Transverse colon (tissue), 4 donors: ENCODE data around the gene NEURL1. TPM values are rescaled to one million over a fixed set of nuclear protein-coding genes. Genes with fewer than 3 reads are reported as not detected.
"Not testable (repeated sequence)": the region's sequence is repeated elsewhere in the genome, so short reads cannot be mapped to it uniquely, and the experiment has no call there.

Experiments
- DNase-seq: peaks from one replicate; pipeline ENCODE4 v3.0.0-alpha.2; 2019
- H3K27ac ChIP-seq, 4 donors: fragments of 200-600 bp; sonication (generic); 2 replicates each; pipeline ENCODE4 v1.5.1; 2016 to 2018; ENCODE audit warnings: inconsistent platforms in 4 of 4
- H3K27me3 ChIP-seq: fragments of 200-600 bp; sonication (generic); 2 replicates; pipeline ENCODE4 v1.5.1; 2017; ENCODE audit warnings: inconsistent platforms
- H3K36me3 ChIP-seq, 4 donors: fragments of 200-600 bp; sonication (generic); 2 replicates each; pipeline ENCODE4 v1.5.1; 2017 to 2019; ENCODE audit warnings: inconsistent platforms in 4 of 4
- H3K4me1 ChIP-seq, 4 donors: fragments of 200-600 bp; sonication (generic); 2 replicates each; pipeline ENCODE4 v1.5.1; 2017 to 2020; ENCODE audit warnings: inconsistent platforms in 4 of 4
- H3K4me3 ChIP-seq, 4 donors: fragments of 200-600 bp; sonication (generic); 1 replicate in 1 of 4; 2 replicates in 3 of 4; pipeline versions ENCODE4 v1.5.1 to v1.6.1; 2017 to 2019; ENCODE audit warnings: inconsistent platforms in 4 of 4
- H3K9me3 ChIP-seq, 2 donors: fragments of 200-600 bp; sonication (generic); 2 replicates each; pipeline ENCODE4 v1.5.1; 2017 to 2019; ENCODE audit warnings: inconsistent platforms in 2 of 2
- CTCF ChIP-seq, 5 experiments: fragments of 200-600 bp in 3 of 5; fragments of 450-650 bp in 2 of 5; sonication (generic) in 3 of 5; IDR thresholded peaks; 1 replicate in 2 of 5; 2 replicates in 3 of 5; pipeline ENCODE4 v1.5.1; 2016 to 2017; ENCODE audit warnings: antibody characterized with exemption in 5 of 5, inconsistent platforms in 3 of 5, mild to moderate bottlenecking in 2 of 5, moderate library complexity in 1 of 5
- EP300 ChIP-seq: sonication (generic); formaldehyde crosslinking; IDR thresholded peaks from one replicate; pipeline ENCODE4 v1.6.1; 2017; ENCODE audit warnings: antibody characterized with exemption, low read depth
- POLR2A ChIP-seq: fragments of 450-650 bp; IDR thresholded peaks from one replicate; pipeline ENCODE4 v1.6.1; 2016; ENCODE audit warnings: antibody characterized with exemption, mild to moderate bottlenecking, moderate library complexity
- POLR2AphosphoS5 ChIP-seq, 3 donors: sonication (generic); formaldehyde crosslinking; IDR thresholded peaks; one replicate each; pipeline ENCODE4 v1.6.1; 2016; ENCODE audit warnings: antibody characterized with exemption in 3 of 3
- WGBS, 2 donors: methylation state at CpG; one replicate each; pipeline ENCODE4 v1.1.5; 2018; ENCODE audit warnings: low coverage in 1 of 2; 5-methylcytosine and 5-hydroxymethylcytosine counted together
- in situ Hi-C, 4 donors: fragments of 200-750 bp; cut with MboI; loops; one replicate each; pipeline versions ENCODE4 v1.15.0 to v1.15.1; 2017; ENCODE audit warnings: low sequenced_read_pairs in 3 of 4, low pct_ligation_motif_present in 1 of 4, low pct_unique_long_range_greater_than_20kb in 1 of 4
- intact Hi-C: fragments of 100-400 bp; cut with DNase I; formaldehyde crosslinking; loops from one replicate; pipeline ENCODE4 v1.15.1; 2023; ENCODE audit warnings: low total_unique reads
- total RNA-seq, 4 donors: library from RNA; depleted of rRNA; stranded (reverse); fragments of >200 nt; gene quantifications; one replicate each; pipeline ENCODE4 v1.1.0, GENCODE V29; 2016

NEURL1 gene
- total RNA-seq, 4 donors from 2014 or later = 36.7 to 177 (median 55.8) TPM

GRCh38 chr10:103608056-103608455, 114.6 kb downstream of the NEURL1 start:
- H3K27ac ChIP-seq, H3K9me3 ChIP-seq, intact Hi-C loops, H3K27me3 ChIP-seq, H3K4me3 ChIP-seq, H3K4me1 ChIP-seq, DNase-seq: not testable (repeated sequence)
- in situ Hi-C loops = loop anchor here in 1 of 4 donors (25.0 kb wide), 1 partner anchor 254 kb away; the partner anchor contains the start of gene SH3PXD2A
- H3K36me3 ChIP-seq = peaks cover 0 to 23% (median 0%) of the 10 kb centered on the region in 4 donors
- 73 to 94% methylated on average over 9 to 11 of the region's 11 CpGs for WGBS, 2 donors

GRCh38 chr10:103609231-103610082, 116.0 kb downstream of the NEURL1 start:
- no peak for TF ChIP-seq POLR2A
- no peak for TF ChIP-seq POLR2AphosphoS5 (IDR thresholded peaks at IDR 0.05)
- TF ChIP-seq CTCF (IDR thresholded peaks at IDR 0.05) = no peak
- no peak for TF ChIP-seq EP300
- peaks cover 0 to 1% (median 0%) of the 10 kb centered on the region in 4 donors for H3K4me1 ChIP-seq
- no peaks in the 10 kb centered on the region for H3K27me3 ChIP-seq
- no peak for DNase-seq
- H3K4me3 ChIP-seq = no peak overlapping the region
- in situ Hi-C loops (loop anchor here in 1 of 4 donors (25.0 kb wide), 1 partner anchor 253 kb away; the partner anchor contains the start of gene SH3PXD2A), intact Hi-C loops (no loop called here)
- WGBS, 2 donors = 93 to 94% methylated on average over 7 to 8 of the region's 8 CpGs
- H3K27ac ChIP-seq = no peak overlapping the region
- H3K9me3 ChIP-seq = no peaks in the 10 kb centered on the region
- peaks cover 0 to 19% (median 0%) of the 10 kb centered on the region in 4 donors for H3K36me3 ChIP-seq

GRCh38 chr10:103610083-103610472, 116.6 kb downstream of the NEURL1 start:
- no peak for DNase-seq
- Histone ChIP-seq H3K36me3 (peaks cover 0 to 19% (median 0%) of the 10 kb centered on the region in 4 donors), H3K4me1 (peaks cover 0 to 7% (median 0%) of the 10 kb centered on the region in 4 donors), H3K27me3 (no peaks in the 10 kb centered on the region), H3K4me3 (no peak overlapping the region), H3K9me3 (no peaks in the 10 kb centered on the region), H3K27ac (no peak overlapping the region)
- intact Hi-C loops (no loop called here), in situ Hi-C loops (loop anchor here in 1 of 4 donors (25.0 kb wide), 1 partner anchor 252 kb away; the partner anchor contains the start of gene SH3PXD2A)
- no peak for TF ChIP-seq CTCF (IDR thresholded peaks at IDR 0.05)
- no peak for TF ChIP-seq EP300
- no peak for TF ChIP-seq POLR2AphosphoS5 (IDR thresholded peaks at IDR 0.05)
- no peak for TF ChIP-seq POLR2A
- WGBS, 2 donors = 67% methylated on average over 2 of the region's 2 CpGs; no CpG with 5 or more reads in 1 of the 2 donors

GRCh38 chr10:103610921-103611511, 117.5 kb downstream of the NEURL1 start:
- Histone ChIP-seq H3K9me3 (no peaks in the 10 kb centered on the region), H3K36me3 (peaks cover 0 to 19% (median 0%) of the 10 kb centered on the region in 4 donors), H3K4me3 (no peak overlapping the region), H3K27ac (peak overlapping the region in 1 of 4 donors; percentile 9), H3K27me3 (no peaks in the 10 kb centered on the region), H3K4me1 (peaks cover 0 to 11% (median 0%) of the 10 kb centered on the region in 4 donors)
- no peak for DNase-seq
- in situ Hi-C loops (loop anchor here in 1 of 4 donors (25.0 kb wide), 1 partner anchor 251 kb away; the partner anchor contains the start of gene SH3PXD2A), intact Hi-C loops (no loop called here)
- WGBS, 2 donors = 71 to 100% methylated on average over 1 to 9 of the region's 9 CpGs
- no peak for TF ChIP-seq POLR2A
- no peak for TF ChIP-seq CTCF (IDR thresholded peaks at IDR 0.05)
- no peak for TF ChIP-seq POLR2AphosphoS5 (IDR thresholded peaks at IDR 0.05)
- TF ChIP-seq EP300 = no peak
